Renal cortical epithelial cell (primary cell): ENCODE data around the gene PZP. TPM values are rescaled to one million over a fixed set of nuclear protein-coding genes. Genes with fewer than 3 reads are reported as not detected.
"Not testable (repeated sequence)": the region's sequence is repeated elsewhere in the genome, so short reads cannot be mapped to it uniquely, and the experiment has no call there.

ENCODE experiments used
- DNase-seq: peaks from one replicate; pipeline ENCODE4 v3.0.0-alpha.2; 2011; ENCODE audit warnings: low read depth
- total RNA-seq: library from RNA; depleted of rRNA; stranded (reverse); fragments of >200 nt; gene quantifications from 2 replicates; pipeline ENCODE4 v1.2.3, GENCODE V29; 2014

The PZP gene
- total RNA-seq = not detected in 2 replicates

- DNase-seq = no peak
Measured at GRCh38 chr12:9208229-9208628, at the start of gene PZP. TSS of gene PZP (minus strand) at chr12:9208395. CDS start at chr12:9208341, 54 bp downstream.

GRCh38 chr12:9256758-9257405, 48.7 kb upstream of the PZP start:
- DNase-seq = no peak

- DNase-seq = no peak
Measured at GRCh38 chr12:9256341-9256740, 48.1 kb upstream of the PZP start.

GRCh38 chr12:9255837-9256236, 47.6 kb upstream of the PZP start:
- DNase-seq = no peak

DNA sequence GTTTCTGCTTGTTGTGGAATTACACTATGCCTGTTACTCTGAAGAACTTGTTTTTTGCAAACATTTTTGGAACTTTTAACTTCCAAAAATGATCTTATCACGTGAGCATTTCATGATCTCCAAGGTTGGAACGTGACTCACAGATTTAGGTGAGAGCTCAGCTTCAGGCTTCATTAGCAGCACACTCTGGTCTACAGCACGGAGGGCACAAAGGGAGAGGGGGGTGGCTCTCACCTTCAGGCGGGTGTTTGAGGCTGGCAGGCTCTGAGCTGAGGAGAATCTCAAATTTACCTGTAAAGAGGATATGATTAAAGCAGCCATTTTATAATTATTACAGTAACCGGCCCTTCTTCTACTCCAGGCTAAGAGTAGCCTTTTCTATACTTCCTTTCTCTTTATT, 45.3 kb upstream of the PZP start:
- DNase-seq = no peak

GRCh38 chr12:9252791-9253190, 44.6 kb upstream of the PZP start:
- not testable (repeated sequence) for DNase-seq

- no peak for DNase-seq
Measured at GRCh38 chr12:9252256-9252655, 44.1 kb upstream of the PZP start.

- DNase-seq = no peak
Measured at GRCh38 chr12:9248435-9248834, 40.2 kb upstream of the PZP start.

DNA sequence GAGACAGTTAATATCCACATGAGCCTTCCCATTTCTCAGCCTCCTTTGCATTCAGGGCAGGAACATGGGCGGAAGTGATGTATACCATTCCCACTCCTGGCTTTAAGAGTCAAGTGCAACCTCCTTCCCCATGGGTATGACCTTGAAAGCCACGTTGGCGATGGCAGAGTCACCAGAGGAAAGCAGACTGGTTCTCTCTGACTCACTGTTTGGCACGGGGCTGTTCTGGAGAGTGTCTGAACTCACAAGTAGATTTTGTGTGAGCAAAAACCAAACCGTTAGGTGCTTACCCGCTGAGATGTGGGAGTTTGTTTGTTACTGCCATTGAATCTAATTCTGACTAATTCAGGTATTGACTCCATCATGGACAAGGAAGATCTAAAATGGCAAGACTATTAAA, 36.7 kb upstream of the PZP start:
- no peak for DNase-seq

GRCh38 chr12:9243999-9244649, 35.9 kb upstream of the PZP start:
- DNase-seq = no peak

DNA sequence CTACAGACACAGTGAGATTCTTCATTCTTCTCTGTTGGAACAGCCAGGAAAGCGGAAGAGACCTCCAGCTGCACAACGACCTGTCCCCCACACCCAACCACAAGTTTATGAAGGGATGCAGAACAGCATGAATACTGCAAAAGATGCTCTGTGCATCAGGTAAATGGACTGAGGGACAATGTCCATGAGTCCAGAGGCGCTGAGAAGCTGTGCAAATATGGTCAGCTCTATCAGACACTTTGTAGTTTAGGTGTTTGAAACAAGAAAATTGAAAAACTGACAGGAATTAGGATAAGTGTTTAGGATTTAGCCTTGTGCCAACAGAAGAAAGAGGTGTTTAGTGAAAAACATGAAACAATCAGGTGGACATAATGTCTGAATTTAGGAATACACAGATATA, 33.1 kb upstream of the PZP start:
- DNase-seq = no peak

DNA sequence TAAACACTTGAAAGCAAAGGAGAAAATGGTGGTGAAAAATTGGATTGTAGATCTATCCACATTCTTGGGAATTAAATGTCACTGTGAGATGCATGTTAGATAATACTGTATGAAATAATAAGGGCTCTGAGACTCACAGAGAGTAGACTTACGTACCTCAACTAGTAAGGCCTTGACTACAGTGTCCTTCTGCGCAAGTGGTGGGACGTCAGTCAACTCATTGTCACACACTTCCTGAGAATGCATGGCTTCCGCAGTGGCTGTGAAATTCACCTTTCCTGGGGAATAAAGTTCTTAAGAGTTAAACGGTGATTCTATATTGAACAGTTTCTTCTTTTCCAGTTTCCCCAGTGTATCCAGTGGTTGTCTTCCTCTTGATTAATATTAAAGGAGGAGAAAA, 32.6 kb upstream of the PZP start:
- DNase-seq = no peak

DNA sequence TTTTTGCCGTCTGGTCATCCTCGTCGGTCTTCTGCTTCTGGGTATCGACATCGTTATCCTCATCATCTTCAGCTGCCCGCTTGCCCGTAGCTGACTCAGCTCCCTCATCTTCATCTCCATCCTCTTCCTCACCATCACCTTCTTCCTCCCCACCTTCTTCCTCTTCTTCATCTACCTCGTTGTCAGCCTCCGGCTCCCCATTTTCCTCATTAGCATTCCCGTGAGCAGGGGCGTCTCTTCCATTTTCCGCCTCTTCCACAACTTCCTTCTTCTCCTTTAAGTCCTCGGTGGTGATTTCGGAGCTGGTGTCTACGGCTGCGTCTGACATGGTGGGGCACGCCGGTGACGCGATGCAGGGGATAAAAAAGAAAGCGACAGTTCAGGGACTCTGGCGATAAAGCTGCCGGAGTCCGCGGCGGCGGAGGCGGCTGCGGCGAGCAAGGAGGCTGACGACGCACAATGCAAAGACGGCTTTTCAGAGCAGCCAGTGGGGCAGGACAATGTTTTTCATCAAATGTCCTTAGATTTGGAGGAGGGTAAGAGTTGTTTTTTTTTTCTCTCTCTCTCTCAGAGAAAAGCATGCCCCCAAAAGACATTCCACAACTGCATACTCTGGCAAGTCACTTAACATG, 31.9 kb upstream of the PZP start:
- DNase-seq = not testable (repeated sequence)

- no peak for DNase-seq
Measured at GRCh38 chr12:9237286-9237685, 29.1 kb upstream of the PZP start.

GRCh38 chr12:9235519-9235918, 27.3 kb upstream of the PZP start:
- no peak for DNase-seq

GRCh38 chr12:9227950-9228349, 19.8 kb upstream of the PZP start:
- DNase-seq = no peak

GRCh38 chr12:9223830-9224229, 15.6 kb upstream of the PZP start:
- no peak for DNase-seq

DNA sequence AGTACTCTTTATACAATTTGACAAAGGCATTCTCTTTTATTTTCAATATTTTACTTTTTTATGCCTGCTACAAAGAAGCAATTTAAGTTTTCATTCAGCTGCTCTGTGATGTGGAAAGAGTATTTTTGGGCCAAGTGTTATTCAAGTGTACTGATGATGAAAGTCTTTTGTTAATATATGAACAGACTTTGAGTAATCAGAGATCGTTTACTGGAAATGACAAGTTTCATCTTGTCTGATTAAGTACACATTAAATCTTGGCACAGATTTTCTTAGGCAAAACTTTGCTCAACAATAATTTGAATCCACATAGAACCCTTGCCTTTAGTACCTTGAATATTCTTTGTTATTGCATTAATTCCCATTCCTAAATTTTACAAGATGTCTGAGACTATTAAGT, 13.3 kb upstream of the PZP start:
- peak; percentile 88 for DNase-seq

- DNase-seq = not testable (repeated sequence)
Measured at GRCh38 chr12:9221011-9221410, 12.8 kb upstream of the PZP start.

DNA sequence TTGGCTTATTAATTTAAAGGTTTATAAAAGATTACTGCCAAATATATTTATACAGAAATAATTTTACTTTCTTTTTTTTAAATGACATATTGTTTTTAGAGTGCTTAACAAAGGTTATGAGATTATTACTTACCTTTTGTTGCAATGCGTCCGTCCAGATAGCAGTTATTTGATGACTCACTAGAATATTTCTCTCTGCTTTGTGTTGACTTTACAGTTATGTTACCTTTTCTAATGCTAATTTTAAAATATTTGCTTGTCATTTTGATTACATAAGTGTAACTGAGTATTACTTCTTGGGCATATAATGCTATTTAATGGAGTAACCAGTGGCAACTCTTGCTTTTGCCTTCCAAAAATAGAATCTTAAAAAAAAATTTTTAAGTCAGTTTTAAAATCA, 6.3 kb upstream of the PZP start:
- DNase-seq = no peak

- no peak for DNase-seq
Measured at GRCh38 chr12:9211687-9212086, 3.5 kb upstream of the PZP start.

DNA sequence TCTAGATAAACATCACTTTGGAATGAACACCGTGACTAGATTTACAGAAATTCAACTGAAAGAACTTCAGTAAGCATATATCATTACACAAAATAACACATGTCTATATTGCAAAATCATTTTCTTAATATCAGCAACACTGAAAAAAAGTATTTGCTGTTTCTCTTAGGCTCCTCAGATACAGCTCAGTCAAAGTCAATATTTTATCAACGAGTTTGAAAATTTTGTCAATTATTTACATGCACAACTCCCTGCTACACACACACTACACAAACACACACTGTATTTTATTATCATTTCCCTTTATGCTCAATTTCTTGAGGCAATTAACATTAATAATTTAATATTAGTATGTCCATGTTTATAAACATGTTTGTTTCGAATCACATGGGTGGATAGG, 3.8 kb downstream of the PZP start:
- DNase-seq = no peak

DNA sequence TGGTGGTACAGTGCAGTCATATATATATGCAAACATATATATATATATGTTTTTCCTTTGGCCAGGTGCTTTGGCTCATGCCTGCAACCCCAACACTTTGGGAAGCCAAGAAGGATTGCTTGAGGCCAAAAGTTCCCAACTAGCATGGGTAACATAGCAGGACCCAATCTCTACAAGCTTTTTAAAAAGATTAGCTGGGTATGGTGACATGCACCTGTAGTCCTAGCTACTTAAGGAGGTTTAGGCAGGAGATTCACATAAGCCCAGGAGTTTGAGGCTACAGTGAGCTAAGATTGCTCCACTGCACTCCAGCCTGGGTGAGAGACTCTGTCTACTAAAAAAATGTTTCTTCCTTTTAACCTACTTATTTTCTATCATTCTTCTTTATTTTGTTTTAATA, 10.2 kb downstream of the PZP start:
- DNase-seq = no peak
